CD4-positive, alpha-beta T cell (primary cell): Measurements from ENCODE around the gene B3GAT2. TPM values are rescaled to one million over a fixed set of nuclear protein-coding genes. Genes with fewer than 3 reads are reported as not detected.

Experiments
- ATAC-seq: fragments of 200-7000 bp; cut with Tn5 transposase; one replicate; pipeline ENCODE4 v1.10.0; 2022; ENCODE audit warnings: mild to moderate bottlenecking; ENCODE audit not compliant: poor library complexity
- CTCF ChIA-PET: fragments of 350-600 bp; sonication (Branson Sonifier 250); formaldehyde crosslinking; loops from one replicate; lab custom pipeline; 2021; ENCODE audit warnings: antibody characterized with exemption, inconsistent platforms; lab: Charles Lee
- POLR2A ChIA-PET: fragments of 350-600 bp; sonication (Branson Sonifier 250); formaldehyde crosslinking; loops from one replicate; lab custom pipeline; 2021; ENCODE audit warnings: antibody characterized with exemption, inconsistent platforms; lab: Charles Lee
- DNase-seq, 14 experiments: peaks; one replicate each; pipeline ENCODE4 v3.0.0-alpha.2; 2013 to 2020; ENCODE audit warnings: mixed read lengths in 2 of 14
- H3K27ac ChIP-seq, 2 donors: one replicate each; pipeline versions ENCODE4 v1.5.1 to v1.7.0; 2013; ENCODE audit warnings: low read length in 2 of 2, low read depth in 1 of 2, mild to moderate bottlenecking in 1 of 2
- H3K27me3 ChIP-seq, 2 experiments: 1 replicate in 1 of 2; 2 replicates in 1 of 2; pipeline versions ENCODE4 v1.6.1 to v1.7.0; 2013; ENCODE audit warnings: low read length in 2 of 2, control low read depth in 1 of 2, mild to moderate bottlenecking in 1 of 2, moderate library complexity in 1 of 2; ENCODE audit not compliant: insufficient read depth in 2 of 2, control insufficient read depth in 1 of 2
- H3K36me3 ChIP-seq: one replicate; pipeline ENCODE4 v1.6.1; 2013; ENCODE audit warnings: low read length, control low read depth; ENCODE audit not compliant: insufficient read depth
- H3K4me1 ChIP-seq: one replicate; pipeline ENCODE4 v1.6.1; 2013; ENCODE audit warnings: low read length, control low read depth; ENCODE audit not compliant: insufficient read depth
- H3K4me3 ChIP-seq: one replicate; pipeline ENCODE4 v1.5.1; 2013; ENCODE audit warnings: mild to moderate bottlenecking, low read length, moderate library complexity
- H3K9me3 ChIP-seq, 2 experiments: 1 replicate in 1 of 2; 2 replicates in 1 of 2; pipeline versions ENCODE4 v1.6.1 to v1.7.0; 2013; ENCODE audit warnings: low read length in 2 of 2, mild to moderate bottlenecking in 2 of 2, control low read depth in 1 of 2, moderate library complexity in 1 of 2; ENCODE audit not compliant: control insufficient read depth in 1 of 2, insufficient read depth in 1 of 2
- H3K27ac Mint-ChIP-seq: one replicate; pipeline ENCODE4 v1.8.0; 2020; ENCODE audit warnings: mixed read lengths
- H3K27me3 Mint-ChIP-seq: one replicate; pipeline ENCODE4 v1.8.0; 2021; ENCODE audit warnings: mixed read lengths
- H3K36me3 Mint-ChIP-seq: one replicate; pipeline ENCODE4 v1.8.0; 2021; ENCODE audit warnings: low read depth, mixed read lengths
- H3K4me1 Mint-ChIP-seq: one replicate; pipeline ENCODE4 v1.8.0; 2021; ENCODE audit warnings: low read depth, mixed read lengths
- H3K4me3 Mint-ChIP-seq: one replicate; pipeline ENCODE4 v1.8.0; 2020; ENCODE audit warnings: mild to moderate bottlenecking, mixed read lengths
- H3K9me3 Mint-ChIP-seq: one replicate; pipeline ENCODE4 v1.8.0; 2020; ENCODE audit warnings: mixed read lengths
- CTCF ChIP-seq: fragments of 200-600 bp; IDR thresholded peaks from one replicate; pipeline ENCODE4 v1.8.0; 2022; ENCODE audit warnings: antibody characterized with exemption, mild to moderate bottlenecking
- intact Hi-C, 2 experiments: fragments of 100-400 bp; cut with DNase I in 1 of 2; cut with micrococcal nuclease in 1 of 2; formaldehyde crosslinking; loops; one replicate each; pipeline versions ENCODE4 v1.15.1 to v1.9.0; 2023 to 2025; cut with DNase I, micrococcal nuclease
- total RNA-seq, 174 experiments: library from RNA in 2 of 174; stranded (reverse) in 2 of 174; gene quantifications; one replicate each; pipeline ENCODE4 v1.2.3 and lab custom pipeline; 2021 to 2026

The B3GAT2 gene
- total RNA-seq, 2 experiments from 2014 or later, result not detected

DNA sequence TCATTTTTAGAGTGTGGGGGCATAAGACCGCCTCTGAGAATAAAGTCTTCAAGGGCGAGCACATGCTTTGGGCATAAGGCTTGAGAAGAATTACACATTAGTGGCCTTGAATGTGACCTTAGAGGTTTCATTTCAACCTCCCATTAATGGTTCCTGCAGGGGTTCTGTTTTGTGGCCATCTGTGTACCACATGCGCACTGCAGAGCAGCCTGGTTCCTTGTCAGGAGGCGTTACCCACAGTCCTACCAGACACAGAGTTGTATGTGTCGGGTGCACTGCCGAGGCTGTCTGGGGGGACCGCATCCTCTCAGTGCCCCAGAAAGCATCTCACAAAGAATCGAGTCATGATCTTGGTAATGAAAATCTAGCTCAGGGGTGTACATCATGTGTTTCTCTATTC is 115.7 kb downstream of the B3GAT2 start:
- ChIA-PET POLR2A (no interaction called here), CTCF (no interaction called here)
- H3K4me3 Mint-ChIP-seq, result no peak overlapping the region
- no peak overlapping the region for H3K4me3 ChIP-seq
- TF ChIP-seq CTCF, result no peak
- no peak overlapping the region for H3K27ac Mint-ChIP-seq
- H3K9me3 ChIP-seq, result no peaks in the 10 kb centered on the region
- ATAC-seq (no peak), DNase-seq (no peak)
- no peaks in the 10 kb centered on the region for H3K9me3 Mint-ChIP-seq
- H3K4me1 ChIP-seq, result no peaks in the 10 kb centered on the region
- peaks cover 11% of the 10 kb centered on the region for H3K4me1 Mint-ChIP-seq
- H3K27me3 Mint-ChIP-seq, result no peaks in the 10 kb centered on the region
- no peak overlapping the region for H3K27ac ChIP-seq
- no peaks in the 10 kb centered on the region for H3K27me3 ChIP-seq
- H3K36me3 ChIP-seq, result peaks cover 4% of the 10 kb centered on the region
- intact Hi-C loops, result no loop called here
- H3K36me3 Mint-ChIP-seq, result peaks cover 51% of the 10 kb centered on the region

DNA sequence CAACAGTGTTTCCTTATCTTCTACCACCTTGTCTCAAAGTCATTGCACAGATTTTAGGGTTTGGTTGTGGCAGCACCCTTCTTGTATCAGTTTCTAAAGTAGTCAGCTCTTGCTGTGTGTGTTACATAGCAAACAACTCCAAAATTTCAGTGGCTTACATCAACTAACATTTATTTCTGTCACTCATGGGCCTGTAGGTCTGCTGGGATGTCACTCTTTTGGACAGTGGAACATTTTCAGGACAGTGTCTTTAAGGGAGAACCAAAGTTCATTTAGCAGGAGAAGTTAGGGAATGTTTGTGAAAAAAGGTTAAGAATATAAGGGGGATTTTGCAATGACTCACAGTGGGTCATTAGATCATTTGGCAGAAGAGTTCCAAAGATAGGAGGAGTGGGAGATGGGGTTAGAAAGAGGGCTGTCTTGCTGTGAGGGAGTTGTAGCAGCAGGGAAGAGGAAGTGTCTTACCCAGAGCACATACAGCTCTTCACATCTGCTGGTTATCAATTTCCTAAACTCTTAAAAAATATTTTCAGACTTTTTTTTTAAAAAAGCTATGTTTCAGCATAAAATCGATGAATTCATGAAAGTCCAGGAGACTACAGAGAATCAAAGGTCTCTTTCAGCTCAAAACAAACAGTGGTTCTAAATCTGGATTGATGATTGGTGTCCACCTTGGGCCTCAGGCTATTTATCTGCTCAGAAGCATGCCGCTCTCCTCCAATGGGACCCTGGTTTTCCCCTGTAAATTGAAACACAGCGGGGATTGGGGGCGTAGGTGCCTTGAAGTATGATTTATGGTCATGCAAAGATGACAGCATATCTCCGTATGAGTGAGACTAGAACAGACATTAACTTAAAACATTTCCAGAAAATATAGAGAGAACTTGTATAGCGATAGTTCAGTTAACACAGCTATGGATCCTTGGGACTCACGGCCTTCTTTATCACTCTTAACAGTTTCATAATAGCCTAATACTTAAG is 117.3 kb downstream of the B3GAT2 start:
- Mint-ChIP-seq H3K27ac (no peak overlapping the region), H3K4me3 (no peak overlapping the region), H3K4me1 (peaks cover 4% of the 10 kb centered on the region), H3K27me3 (no peaks in the 10 kb centered on the region), H3K36me3 (peaks cover 44% of the 10 kb centered on the region), H3K9me3 (no peaks in the 10 kb centered on the region)
- Histone ChIP-seq H3K9me3 (no peaks in the 10 kb centered on the region), H3K36me3 (peaks cover 3% of the 10 kb centered on the region), H3K27ac (no peak overlapping the region), H3K4me1 (no peaks in the 10 kb centered on the region), H3K4me3 (no peak overlapping the region), H3K27me3 (no peaks in the 10 kb centered on the region)
- DNase-seq, result no peak
- ATAC-seq, result no peak
- POLR2A ChIA-PET, result no interaction called here
- no peak for TF ChIP-seq CTCF
- intact Hi-C loops, result no loop called here
- CTCF ChIA-PET, result interaction anchor here (0.5 kb wide), 1 partner anchor 13 kb away, joined by 7 read pairs; no protein-coding TSS in a partner anchor

DNA sequence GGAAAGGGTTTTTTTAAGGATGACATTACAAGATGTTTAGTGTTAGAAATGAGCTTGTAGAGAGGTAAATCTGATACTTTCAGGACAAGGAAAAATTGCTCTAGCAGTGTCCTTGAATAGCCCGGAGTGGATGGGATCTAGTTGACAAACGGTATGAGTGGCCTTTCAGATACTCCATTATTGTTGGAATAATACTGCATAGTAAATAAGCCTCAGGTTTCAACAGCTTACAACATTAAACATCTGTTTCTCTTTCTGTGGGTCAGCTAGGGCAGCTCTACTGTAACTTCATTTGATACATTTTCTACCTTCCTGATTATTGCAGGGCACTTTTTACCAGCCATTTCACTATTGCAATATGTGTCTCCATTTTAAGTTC is 118.0 kb downstream of the B3GAT2 start:
- no peaks in the 10 kb centered on the region for H3K27me3 ChIP-seq
- ATAC-seq (no peak), DNase-seq (no peak)
- no peak for TF ChIP-seq CTCF
- ChIA-PET POLR2A (no interaction called here), CTCF (no interaction called here)
- Mint-ChIP-seq H3K27ac (no peak overlapping the region), H3K4me3 (no peak overlapping the region), H3K4me1 (peaks cover 4% of the 10 kb centered on the region), H3K27me3 (no peaks in the 10 kb centered on the region), H3K9me3 (no peaks in the 10 kb centered on the region), H3K36me3 (peaks cover 46% of the 10 kb centered on the region)
- peaks cover 3% of the 10 kb centered on the region for H3K36me3 ChIP-seq
- H3K4me1 ChIP-seq, result no peaks in the 10 kb centered on the region
- no peak overlapping the region for H3K27ac ChIP-seq
- no peaks in the 10 kb centered on the region for H3K9me3 ChIP-seq
- H3K4me3 ChIP-seq, result no peak overlapping the region
- intact Hi-C loops, result no loop called here
